NCI-H2196 treated with DMSO at 0.1 percent for 48 hours (cell line): ENCODE measurements around the gene VDAC2.
A peak's percentile ranks its signal among the peaks of the same experiment; 100 is the strongest.
"Not testable (repeated sequence)": the region's sequence is repeated elsewhere in the genome, so short reads cannot be mapped to it uniquely, and the experiment has no call there.

Experiments
- DNase-seq: peaks from one replicate; lab custom pipeline; 2025; ENCODE audit not compliant: unreplicated experiment; lab: John Stamatoyannopoulos, UW

The VDAC2 gene

GRCh38 chr10:75210282-75211006, at the start of gene VDAC2:
VDAC2 (plus strand) TSS chr10:75210796; CDS start chr10:75211159, 363 bp downstream.
- DNase-seq: peak; percentile 82

- DNase-seq: no peak
Observed at GRCh38 chr10:75165684-75166622, 44.6 kb upstream of the VDAC2 start.

GRCh38 chr10:75166623-75166972, 44.0 kb upstream of the VDAC2 start:
- DNase-seq: no peak

DNA sequence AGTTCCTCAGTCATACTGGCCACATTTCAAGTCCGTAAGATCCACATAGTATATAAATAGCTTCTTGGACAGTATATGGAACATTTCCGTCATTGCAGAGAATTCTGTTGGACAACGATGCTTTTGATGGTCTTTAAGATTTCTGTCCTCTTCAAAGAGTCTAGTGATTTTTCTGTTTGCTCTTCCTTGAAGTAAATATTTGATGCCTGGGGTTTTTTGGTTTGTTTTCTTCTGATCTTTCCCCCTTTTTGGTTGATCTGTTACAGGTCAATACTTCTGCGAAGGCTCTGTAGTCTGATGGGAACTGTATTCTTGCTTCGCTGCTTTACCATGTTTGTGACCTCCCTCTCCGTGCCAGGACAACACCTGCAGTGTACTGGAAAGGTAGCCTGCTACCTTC, 42.3 kb upstream of the VDAC2 start:
- DNase-seq: no peak

DNA sequence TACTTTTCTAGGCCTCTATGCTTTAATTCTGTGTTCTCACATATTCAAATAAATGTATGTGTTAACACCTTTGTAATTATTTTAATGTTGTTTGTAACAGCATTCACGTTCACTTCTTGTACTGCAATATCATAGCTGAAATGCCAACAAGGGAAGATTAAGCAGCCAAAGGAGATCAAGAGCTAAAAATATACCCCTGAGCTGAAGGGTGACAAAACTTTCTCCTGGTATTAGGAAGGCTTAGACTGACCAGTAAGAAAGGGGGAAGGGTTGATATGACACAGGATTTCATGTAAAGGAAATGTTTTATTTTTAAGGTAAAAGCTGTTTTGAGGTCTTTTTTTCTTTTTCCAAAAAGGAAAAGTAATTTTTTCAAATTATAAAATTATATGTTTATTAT, 40.4 kb upstream of the VDAC2 start:
- DNase-seq: no peak

DNA sequence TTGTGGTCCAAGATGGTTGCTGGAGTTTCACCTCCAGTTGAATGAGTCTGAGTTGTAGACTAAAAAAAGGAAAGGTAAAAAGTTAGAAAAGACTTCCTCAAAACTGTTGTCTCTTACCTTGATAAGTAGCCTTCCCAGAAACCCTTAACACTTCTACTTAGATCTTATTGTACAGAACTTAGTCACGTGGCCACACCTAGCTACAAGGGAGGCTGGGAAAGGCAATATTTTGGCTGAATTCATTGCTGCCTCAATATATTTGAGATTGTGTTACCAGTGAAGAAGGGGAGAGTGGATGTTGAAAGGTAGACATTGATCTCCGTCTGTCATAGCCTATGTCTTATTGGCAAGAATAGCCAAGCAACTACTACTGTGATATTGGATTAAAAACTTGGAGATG, 35.5 kb upstream of the VDAC2 start:
- no peak for DNase-seq

DNA sequence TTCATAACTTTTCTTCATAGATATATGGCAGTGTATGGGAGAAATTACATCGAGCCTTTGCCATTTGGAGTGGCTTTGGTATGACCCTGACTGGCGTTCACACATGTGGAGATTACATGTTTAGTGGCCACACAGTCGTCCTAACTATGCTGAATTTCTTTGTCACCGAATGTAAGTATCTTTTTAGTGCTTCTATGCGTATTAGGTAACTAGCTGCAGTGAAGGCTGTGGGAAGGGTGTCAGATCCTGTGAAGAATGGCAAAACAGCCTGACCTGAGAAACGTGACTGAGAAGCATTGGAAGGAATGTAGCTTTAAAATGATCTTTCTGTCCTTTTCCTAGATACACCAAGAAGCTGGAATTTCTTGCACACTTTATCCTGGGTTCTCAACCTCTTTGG, 34.5 kb upstream of the VDAC2 start:
- DNase-seq: no peak

DNA sequence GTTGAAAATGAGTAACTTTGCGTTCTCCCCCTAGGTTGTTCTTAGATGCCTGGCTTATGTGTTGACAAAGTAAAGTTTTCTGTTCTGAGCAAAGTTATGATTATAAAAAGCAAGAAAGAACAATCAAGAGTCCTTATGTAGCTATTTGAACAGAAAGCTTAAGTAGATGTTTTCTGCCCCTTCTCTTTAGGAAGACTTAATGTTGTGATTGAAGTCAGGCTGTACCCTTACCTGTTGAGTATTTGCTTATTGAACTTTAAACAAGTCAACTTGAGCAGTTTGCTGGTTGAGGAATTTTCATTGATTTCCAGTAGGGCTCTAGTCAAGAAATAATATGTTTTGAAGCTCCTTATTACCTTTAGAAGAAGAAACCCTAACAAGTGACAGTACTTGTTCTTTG, 33.9 kb upstream of the VDAC2 start:
- no peak for DNase-seq

GRCh38 chr10:75179657-75180177, 30.9 kb upstream of the VDAC2 start:
- DNase-seq: no peak

DNA sequence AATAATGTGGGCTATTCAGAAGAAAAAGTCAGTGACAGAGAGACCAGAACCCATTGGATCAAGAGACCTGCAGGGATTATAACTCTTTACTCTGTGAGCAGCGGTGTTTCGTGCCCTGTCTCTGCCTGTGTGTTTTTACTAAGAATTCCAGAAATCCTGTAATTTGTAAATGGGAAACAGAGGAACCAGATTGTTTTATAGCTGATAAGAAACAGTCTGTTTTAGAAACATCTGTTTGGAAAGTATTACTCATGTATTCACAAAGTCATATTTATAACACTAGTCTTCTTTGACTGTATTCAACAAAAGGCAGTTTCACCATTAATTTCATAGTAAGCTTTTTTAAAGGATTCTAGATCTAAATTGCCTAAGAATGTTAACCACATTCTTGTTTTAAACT, 30.0 kb upstream of the VDAC2 start:
- no peak for DNase-seq

DNA sequence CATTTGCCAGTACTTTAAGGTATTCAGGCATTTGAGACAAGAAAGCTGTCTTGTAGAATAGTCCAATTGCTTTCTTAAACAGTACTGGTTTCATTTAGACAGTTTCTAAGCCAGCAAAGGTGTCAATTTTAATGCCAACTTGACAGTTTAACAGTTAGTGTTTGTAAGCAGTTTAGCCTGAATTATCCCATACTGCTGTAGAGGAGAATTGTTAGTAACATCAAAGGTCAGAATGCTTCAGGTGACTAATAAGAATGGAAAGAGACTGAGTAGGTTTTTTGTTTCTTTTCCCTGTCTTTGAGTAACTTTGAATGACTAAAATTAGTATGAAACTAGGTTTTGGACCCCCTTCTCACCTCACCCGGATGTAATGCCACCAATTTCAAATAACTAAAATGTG, 29.5 kb upstream of the VDAC2 start:
- no peak for DNase-seq

GRCh38 chr10:75186310-75186709, 24.3 kb upstream of the VDAC2 start:
- DNase-seq: no peak

- peak; percentile 53 for DNase-seq
Observed at GRCh38 chr10:75187961-75188426, 22.6 kb upstream of the VDAC2 start.

GRCh38 chr10:75188522-75188921, 22.1 kb upstream of the VDAC2 start:
- DNase-seq: not testable (repeated sequence)

DNA sequence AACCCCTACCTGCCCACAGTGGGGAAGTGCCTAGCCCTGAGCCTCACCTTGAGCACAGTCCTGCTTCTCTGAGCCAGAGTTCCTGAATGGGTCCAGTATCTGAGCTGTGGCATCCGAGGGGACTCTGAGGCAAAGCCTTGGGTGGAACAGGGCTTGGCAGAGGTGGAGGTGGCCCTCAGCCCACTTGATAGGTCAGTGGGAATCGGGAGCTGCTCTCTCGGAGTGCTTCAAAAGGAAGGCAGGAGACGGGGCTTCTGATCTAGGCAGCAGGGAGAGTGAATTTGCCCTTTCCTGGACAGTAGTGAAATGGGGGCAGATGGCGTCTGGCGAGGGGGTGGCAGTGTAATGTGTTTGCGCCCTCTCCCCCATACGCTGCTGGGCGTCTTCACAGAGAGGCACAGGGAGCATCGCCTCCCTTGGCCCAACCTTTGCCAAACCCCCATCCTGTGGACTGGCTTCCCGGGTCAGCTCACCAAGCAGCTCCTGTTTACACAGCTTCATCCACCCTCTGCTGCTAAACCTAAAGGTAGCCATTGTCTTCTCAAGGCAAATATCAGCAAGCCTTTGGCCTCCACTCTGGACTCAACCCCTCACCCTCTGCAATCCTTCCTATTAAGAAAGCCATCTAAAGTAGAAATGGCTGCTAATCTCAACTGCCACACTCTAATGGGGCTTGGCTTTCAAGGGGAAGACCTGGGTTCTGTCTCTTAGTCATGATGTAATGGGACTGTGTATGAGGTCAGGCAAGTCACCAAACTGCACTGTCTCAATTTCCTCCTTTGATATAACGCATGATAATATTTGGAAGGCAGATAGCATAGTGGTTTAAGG, 21.1 kb upstream of the VDAC2 start:
- no peak for DNase-seq

- DNase-seq: peak; percentile 49
Observed at GRCh38 chr10:75191821-75192568, 18.6 kb upstream of the VDAC2 start.

GRCh38 chr10:75194625-75195024, 16.0 kb upstream of the VDAC2 start:
- DNase-seq: not testable (repeated sequence)

GRCh38 chr10:75195035-75195763, 15.4 kb upstream of the VDAC2 start:
- no peak for DNase-seq

DNA sequence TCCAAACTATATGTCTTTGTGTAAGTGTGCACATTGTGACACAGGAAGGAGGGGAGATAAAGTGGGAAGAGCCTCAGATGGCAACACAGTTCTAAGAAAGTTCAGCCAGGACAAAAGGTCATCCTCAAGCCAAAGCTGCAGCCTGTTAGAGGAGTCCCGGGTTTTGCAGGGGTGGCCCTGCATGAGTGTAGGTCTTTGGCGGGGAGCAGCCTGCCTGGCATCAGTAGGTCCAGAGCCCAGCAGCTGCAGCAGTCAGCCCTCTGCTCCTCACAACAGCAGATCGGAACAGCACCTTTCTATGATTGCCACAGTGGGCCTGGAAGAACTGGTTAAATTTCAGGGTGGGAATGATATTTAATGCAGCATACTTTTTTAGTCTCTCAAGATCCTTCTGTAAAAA, 13.5 kb upstream of the VDAC2 start:
- no peak for DNase-seq

GRCh38 chr10:75197906-75198305, 12.7 kb upstream of the VDAC2 start:
- no peak for DNase-seq
